ENCODE results near the gene FAM89A. TPM values are rescaled to one million over a fixed set of nuclear protein-coding genes. Genes with fewer than 3 reads are reported as not detected.

FAM89A gene
- total RNA-seq, 1 experiment from 2014 or later, result 1.5 TPM

DNA sequence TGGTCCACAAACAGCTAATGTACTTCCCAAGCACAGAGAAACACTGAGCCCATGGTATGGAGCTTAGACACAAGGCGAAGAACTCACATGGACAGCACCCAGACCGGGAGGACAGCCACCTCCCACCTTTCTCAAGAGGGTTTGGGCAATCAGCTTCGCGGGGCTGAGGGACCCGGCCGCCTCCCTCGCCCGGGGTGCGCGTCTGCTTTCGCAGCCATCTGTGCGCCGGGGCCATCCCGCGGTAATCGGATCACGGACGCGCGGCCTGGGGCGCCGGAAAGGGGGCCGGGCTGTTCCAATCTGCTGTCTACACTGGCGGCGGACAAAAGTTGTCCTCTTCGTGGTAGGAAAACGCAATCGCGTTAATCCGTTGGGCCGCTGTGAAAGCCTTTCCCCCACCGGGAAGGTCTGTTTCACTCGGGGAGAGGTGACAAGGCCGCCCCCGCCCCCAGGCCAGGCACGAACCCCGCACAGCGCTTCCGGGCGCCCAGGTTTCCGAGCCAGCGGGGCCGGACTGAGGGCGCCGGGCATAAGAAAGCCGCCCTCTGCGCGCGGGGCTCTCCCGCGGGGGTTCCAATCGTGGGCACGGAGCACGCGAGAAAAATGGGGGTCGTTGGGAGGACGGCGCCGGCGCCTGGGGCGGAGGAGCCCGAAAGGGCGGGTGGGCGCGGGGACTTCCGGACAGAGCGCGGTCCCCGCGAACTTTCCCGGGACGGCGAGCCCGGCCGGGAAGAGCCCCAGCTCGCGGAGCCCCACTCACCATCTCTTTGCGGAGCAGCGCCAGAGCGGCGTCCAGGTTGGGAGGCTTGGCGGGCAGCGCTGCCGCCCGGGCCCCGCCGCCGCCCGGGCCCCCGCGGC, 664 bp downstream of the FAM89A start:
- H3K9me3 Mint-ChIP-seq, result no peaks in the 10 kb centered on the region; a peak in 2 of 5 replicates
- no CpG with 5 or more reads among the region's 91 CpGs for whole genome bisulfite sequencing (ENCODE audit: extremely low coverage, insufficient read length, low lambda C conversion rate)
- no peak overlapping the region for H3K27ac ChIP-seq (ENCODE audit: insufficient read length, low read depth, low read length)

More for the DNA sequence above, 664 bp downstream of the FAM89A start:
- no peak overlapping the region for H3K4ac ChIP-seq (ENCODE audit: low read depth, low read length)
- H2BK5ac ChIP-seq (ENCODE audit: insufficient read length, low read length), result no peak overlapping the region
- no peaks in the 10 kb centered on the region for H3K79me1 ChIP-seq (ENCODE audit: insufficient read depth, low read depth, low read length, poor library complexity, severe bottlenecking)
- no peak overlapping the region for H3K18ac ChIP-seq (ENCODE audit: insufficient read length, low read depth, low read length)
- H4K8ac ChIP-seq (replicated peaks; ENCODE audit: insufficient read length, low read depth, low read length), result no peak overlapping the region
- H3K9me3 ChIP-seq (ENCODE audit: control insufficient read depth, low read depth, low read length), result peaks cover under 1% of the 10 kb centered on the region
- no peak overlapping the region for H2BK12ac ChIP-seq (ENCODE audit: insufficient read length, low read depth, low read length)
- no peak overlapping the region for H3K56ac ChIP-seq (ENCODE audit: insufficient read length, low read depth, low read length)
- peaks cover 46% of the 10 kb centered on the region; the same call in 1 of the 2 replicates for H3K27me3 ChIP-seq (ENCODE audit: insufficient read depth, low read length)
- Mint-ChIP-seq H3K27me3 (ENCODE audit: low read depth) (peaks cover 96% of the 10 kb centered on the region), H3K27ac (no peak overlapping the region), H3K4me1 (peaks cover 7 to 10% of the 10 kb centered on the region in 2 experiments), H3K36me3 (ENCODE audit: insufficient read depth in 1 of 3, low read depth in 3 of 3) (no peaks in the 10 kb centered on the region; a peak in 1 of 7 replicates), H3K4me3 (peak overlapping the region; percentile 58 to 79)
- no peaks in the 10 kb centered on the region for H4K20me1 ChIP-seq (ENCODE audit: control insufficient read depth, insufficient read depth, insufficient read length)
- H3K79me2 ChIP-seq (ENCODE audit: insufficient read depth, low read length), result no peaks in the 10 kb centered on the region
- no peak overlapping the region for H2BK120ac ChIP-seq (ENCODE audit: low read depth, low read length, poor library complexity, severe bottlenecking)
- H2AFZ ChIP-seq (ENCODE audit: low read length), result no peak overlapping the region
- H3T11ph ChIP-seq (ENCODE audit: low read length), result no peak overlapping the region
- H3K14ac ChIP-seq (ENCODE audit: insufficient read depth, low read length), result no peak overlapping the region
- TF ChIP-seq, protein P1, sequence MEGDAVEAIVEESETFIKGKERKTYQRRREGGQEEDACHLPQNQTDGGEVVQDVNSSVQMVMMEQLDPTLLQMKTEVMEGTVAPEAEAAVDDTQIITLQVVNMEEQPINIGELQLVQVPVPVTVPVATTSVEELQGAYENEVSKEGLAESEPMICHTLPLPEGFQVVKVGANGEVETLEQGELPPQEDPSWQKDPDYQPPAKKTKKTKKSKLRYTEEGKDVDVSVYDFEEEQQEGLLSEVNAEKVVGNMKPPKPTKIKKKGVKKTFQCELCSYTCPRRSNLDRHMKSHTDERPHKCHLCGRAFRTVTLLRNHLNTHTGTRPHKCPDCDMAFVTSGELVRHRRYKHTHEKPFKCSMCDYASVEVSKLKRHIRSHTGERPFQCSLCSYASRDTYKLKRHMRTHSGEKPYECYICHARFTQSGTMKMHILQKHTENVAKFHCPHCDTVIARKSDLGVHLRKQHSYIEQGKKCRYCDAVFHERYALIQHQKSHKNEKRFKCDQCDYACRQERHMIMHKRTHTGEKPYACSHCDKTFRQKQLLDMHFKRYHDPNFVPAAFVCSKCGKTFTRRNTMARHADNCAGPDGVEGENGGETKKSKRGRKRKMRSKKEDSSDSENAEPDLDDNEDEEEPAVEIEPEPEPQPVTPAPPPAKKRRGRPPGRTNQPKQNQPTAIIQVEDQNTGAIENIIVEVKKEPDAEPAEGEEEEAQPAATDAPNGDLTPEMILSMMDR (conservative IDR thresholded peaks at IDR 0.05), result no peak
- peak overlapping the region; percentile 45 for H3K4me2 ChIP-seq (ENCODE audit: insufficient read depth, insufficient read length, low read length)
- no peak overlapping the region for H4K91ac ChIP-seq (ENCODE audit: insufficient read length, low read depth, low read length)
- H2AK5ac ChIP-seq (ENCODE audit: insufficient read length, low read length), result no peak overlapping the region
- peaks cover 12% of the 10 kb centered on the region for H3K23me2 ChIP-seq (ENCODE audit: insufficient read length, low read depth, low read length, poor library complexity, severe bottlenecking)
- peak; percentile 43 for DNase-seq
- no peak overlapping the region for H3K9ac ChIP-seq (ENCODE audit: extremely low read depth, insufficient read length, low read length)
- H3K23ac ChIP-seq (ENCODE audit: insufficient read length, low read depth, low read length), result no peak overlapping the region
- no peaks in the 10 kb centered on the region for H3K4me1 ChIP-seq (ENCODE audit: insufficient read depth, low read length)
- H4K5ac ChIP-seq (ENCODE audit: insufficient read length, low read depth, low read length), result no peak overlapping the region
- H2BK15ac ChIP-seq (ENCODE audit: low read depth, low read length), result no peak overlapping the region
- H2BK20ac ChIP-seq (ENCODE audit: low read depth, low read length, poor library complexity, severe bottlenecking), result no peak overlapping the region
